GM18519 (cell line): ENCODE measurements around the gene DOCK1.
"Not testable (repeated sequence)": the region's sequence is repeated elsewhere in the genome, so short reads cannot be mapped to it uniquely, and the experiment has no call there.

ENCODE experiments used
- ATAC-seq: cut with Tn5 transposase; IDR thresholded peaks from one replicate; pipeline ENCODE4 v1.9.1; 2021; ENCODE audit warnings: mild to moderate bottlenecking, moderate library complexity; ENCODE audit not compliant: unreplicated experiment, low FRiP score

Gene DOCK1

GRCh38 chr10:126902157-126902556, 3.1 kb upstream of the DOCK1 start:
- ATAC-seq = no peak

DNA sequence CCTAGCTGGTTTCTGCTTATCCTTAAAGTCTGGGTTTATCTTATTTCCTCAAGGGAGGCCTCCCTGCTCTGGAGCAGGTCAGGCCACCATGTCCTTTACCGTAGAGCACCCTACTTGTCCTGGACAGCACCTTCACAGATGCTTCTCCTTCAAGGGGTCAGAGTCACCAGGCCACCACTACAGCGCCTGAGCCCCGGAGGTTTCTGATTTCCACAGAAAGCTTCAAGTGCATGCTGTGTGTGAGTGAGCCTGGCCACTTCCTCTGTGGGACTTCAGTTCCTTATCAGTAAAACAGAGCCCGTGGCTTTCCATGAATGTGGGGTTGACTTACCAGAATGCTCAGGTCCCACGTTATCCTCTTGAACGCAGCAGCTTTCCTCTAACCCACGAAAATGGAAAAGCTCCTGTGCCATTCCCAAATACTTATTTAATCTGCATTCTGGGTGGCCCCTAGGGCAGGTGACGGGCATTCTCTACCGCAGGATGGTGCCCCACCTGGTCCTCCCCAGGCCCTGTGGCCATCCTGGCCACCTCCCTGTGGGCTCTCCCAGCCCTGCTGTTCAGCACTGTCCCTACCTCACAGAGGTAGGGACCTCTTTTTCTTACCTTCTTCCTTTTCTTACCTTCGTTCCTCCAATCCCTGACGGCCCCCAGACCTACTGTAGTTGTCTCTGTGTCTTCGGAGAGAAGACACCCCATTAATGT, 1.4 kb upstream of the DOCK1 start:
- no peak for ATAC-seq

DNA sequence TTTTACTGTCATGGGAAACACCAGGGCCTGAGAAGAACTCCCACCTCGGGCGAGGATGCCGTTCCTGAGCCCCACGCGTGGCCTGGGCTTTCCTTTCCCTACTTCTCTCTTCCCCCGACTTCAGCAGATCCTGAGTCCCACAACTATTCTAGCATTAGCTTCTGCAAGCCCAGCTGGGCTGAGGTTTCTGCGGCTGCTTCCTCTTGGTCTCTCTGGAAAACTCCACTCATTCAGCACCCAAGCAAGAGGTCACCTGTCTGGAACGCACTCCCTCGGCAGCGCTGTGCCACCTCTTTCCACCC, 761 bp upstream of the DOCK1 start:
- ATAC-seq = no peak

DNA sequence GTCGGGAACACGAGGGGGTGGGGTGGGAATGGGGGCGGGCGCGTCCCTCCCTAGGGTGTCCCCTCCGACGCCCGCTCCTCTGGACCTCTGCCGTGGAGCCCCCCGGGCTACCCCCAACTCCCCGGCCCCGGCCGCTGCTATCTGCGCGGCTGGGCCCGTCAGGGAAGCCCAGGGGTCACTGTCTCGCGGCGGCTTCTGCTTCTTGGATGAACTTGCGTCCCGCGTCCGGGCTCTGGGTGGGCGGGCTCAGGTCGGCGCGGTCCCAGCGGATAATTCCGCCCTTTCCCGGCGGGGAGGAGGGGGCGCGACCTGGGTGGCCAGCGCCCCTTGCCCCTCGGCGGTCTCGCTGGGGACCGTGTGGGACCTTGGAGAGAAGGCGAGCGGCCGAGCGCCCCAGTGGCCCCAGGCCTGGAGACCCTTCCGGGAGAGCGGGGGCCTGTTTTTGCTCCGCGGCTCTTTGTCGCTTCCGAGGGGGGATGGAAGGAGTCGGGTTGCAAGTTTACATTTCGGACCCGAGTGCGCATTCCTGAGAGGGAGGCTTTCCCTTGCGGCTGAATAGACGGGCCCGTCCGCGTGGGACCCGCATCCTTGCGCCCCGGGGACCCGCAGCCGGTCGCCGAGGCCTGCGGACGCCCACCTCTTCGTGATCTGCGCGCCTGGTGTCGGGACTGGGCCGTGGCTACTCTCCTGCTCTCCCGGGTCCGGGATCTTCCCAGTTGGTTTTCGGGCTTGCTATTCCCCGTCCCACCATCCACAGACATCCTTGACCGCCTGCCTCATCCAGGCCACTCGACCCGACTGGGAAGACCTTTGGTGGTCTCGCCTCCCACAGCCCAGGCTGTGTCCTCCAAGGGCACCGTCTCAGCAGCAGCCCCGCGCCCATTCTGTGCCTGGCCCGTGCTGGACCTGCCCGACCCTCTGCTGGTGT, 812 bp downstream of the DOCK1 start:
- no peak for ATAC-seq

GRCh38 chr10:126906704-126907422, 1.6 kb downstream of the DOCK1 start:
- no peak for ATAC-seq

DNA sequence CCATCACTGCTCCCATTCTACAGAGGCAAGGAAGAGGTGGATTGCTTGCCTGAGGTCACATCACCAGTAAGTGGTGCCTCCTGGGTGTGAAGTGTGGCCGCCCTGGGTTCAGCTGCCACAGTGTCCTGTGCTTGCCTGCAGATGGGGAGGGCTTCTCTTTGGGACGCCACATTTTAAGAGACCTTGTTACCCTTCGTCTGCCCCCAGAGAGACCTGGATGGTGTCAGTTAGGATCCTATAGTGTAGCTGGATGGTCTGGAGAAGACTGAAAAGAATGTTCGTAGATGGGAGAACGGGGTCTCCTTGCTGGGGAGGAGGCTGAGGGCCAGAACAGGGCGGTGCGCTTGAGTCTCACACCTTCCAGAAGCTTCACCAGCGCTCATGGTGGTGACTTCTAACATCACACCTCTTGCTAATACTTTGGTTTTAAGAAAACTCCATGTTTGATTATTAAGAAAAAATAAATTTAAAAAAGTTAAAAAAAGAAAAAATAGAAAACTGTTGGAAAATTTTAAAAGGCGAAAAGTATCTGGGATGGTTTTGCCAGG, 2.3 kb downstream of the DOCK1 start:
- ATAC-seq = no peak

- no peak for ATAC-seq
Measured at GRCh38 chr10:126908225-126908624, 3.0 kb downstream of the DOCK1 start.

DNA sequence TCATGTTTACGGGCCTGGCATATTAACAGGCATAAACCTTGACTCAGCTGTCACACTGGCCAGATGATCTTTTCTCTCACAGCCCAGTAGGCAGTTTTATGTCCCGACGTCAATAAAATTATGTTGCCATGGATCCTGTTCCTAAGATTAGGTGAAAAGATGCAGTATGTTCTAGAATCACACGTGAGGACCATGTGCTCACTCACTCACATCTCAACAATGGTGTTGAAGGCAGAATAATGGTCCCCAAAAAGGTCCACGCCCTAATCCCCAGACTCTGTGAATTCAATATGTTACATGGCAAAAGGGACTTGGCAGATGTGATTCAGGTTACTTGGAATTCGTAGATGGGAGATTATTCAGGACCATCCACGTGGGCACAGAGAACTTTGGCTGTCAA, 3.5 kb downstream of the DOCK1 start:
- ATAC-seq = no peak

DNA sequence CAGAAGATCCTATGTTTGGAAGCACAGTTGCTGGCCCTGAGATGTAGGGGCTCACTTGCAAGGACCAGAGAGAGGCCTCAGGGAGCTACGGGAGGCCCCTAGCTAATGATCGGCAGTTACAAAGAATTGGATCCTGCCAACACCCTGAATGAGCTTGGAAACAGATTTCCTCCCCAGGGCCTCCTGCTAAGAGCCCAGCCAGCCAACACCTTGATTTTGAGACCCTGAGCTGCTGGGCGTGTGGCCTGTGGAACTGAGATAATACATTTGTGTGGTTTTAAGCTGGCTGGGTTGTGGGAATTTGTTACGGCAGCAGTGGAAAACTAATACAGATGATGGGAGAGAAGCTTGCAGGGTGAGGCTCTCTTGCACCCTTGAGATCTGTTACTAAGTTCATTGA, 3.9 kb downstream of the DOCK1 start:
- no peak for ATAC-seq

DNA sequence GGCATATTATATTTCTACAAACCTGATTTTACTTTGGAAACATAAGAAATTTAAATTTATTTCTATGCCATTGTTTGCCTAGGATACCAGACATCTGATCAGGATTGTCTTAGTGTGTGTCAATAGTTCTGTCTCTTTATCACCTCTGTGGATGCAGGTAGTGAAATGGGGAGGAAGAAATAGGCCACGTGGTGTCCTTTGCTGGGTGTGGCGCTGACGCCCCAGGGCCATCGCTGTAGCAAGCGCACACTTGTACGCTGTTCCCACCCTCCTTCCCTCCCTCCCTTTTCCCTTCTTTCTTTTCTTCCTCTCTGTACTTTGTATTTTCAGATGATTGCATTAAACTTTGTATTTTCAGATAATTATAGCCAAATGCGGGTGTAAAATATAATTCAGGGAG, 5.0 kb downstream of the DOCK1 start:
- no peak for ATAC-seq

- no peak for ATAC-seq
Measured at GRCh38 chr10:126910798-126911197, 5.6 kb downstream of the DOCK1 start.

- no peak for ATAC-seq
Measured at GRCh38 chr10:126911301-126911700, 6.1 kb downstream of the DOCK1 start.

DNA sequence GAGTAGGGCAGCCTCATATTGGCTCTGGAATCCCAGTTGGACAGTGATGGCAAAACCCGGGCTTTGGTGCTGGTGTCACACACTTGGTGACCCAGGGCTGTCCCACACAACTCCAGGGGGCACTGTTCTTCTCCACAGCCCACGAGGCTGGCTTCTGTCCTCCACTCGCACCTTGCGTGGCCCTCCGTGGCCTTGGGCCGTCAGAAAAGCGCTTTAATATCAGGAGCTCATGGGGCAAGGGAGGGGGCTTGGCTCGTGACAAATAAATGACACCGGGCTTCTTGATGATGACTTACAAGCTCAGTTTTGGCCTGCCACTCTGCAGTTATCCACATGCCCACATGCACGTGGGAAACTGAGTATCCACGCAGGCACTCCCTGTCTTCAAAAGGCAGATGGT, 8.1 kb downstream of the DOCK1 start:
- ATAC-seq = no peak

DNA sequence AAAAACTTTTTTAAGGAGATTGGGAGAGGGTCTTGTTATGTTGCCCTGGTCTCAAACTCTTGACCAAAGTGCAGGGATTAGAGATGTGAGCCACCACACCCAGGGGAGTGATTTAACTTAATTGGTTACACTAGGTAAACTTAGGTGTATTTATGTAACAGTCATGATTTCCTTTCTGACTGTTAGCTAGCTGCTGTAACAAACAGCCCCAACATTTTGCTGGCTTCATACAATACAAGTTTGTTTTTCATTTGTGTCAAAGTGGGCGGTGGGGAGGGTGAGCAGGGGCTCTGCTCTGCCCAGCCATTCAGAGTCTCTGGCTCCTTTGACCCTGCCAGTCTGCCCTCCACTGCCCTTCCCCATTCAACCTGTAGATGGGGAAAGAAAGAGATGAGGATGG, 9.3 kb downstream of the DOCK1 start:
- ATAC-seq = no peak

DNA sequence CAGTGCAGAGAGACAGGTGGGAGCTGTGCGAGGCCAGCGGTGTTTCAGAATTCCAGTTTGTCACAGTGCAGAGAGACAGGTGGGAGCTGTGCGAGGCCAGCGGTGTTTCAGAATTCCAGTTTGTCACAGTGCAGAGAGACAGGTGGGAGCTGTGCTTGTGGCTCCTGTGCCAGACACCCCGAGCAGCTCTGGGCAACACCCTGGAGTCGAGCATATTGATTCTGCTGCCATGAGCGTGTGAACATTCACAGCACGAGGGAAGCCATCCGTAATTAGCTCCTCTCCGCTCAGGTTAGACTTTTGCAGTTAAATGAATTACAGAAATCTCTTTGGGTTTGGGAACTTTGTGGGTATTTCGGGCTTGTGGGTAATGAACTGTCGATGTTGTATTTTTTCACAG, 11.7 kb downstream of the DOCK1 start:
- ATAC-seq = not testable (repeated sequence)

DNA sequence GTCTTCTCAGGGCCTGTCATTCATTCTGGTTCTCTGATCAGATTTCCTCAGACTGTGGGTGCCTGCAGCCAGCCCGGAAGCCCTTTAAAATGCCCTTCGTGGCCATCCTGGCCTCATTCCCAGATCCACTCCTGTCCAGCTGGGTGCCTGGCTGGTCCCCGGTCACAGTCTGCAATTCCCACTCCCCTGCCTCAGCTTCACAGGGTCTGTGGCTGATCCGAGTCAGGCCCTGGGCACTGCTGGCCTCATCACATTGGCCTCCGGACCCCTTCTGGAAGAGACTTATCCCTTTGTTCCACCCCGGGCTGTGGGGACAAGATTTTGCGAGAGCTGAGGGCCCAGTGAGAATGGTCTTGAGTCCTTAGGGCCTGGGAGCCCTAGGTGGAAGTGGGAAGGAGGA, 12.1 kb downstream of the DOCK1 start:
- no peak for ATAC-seq

DNA sequence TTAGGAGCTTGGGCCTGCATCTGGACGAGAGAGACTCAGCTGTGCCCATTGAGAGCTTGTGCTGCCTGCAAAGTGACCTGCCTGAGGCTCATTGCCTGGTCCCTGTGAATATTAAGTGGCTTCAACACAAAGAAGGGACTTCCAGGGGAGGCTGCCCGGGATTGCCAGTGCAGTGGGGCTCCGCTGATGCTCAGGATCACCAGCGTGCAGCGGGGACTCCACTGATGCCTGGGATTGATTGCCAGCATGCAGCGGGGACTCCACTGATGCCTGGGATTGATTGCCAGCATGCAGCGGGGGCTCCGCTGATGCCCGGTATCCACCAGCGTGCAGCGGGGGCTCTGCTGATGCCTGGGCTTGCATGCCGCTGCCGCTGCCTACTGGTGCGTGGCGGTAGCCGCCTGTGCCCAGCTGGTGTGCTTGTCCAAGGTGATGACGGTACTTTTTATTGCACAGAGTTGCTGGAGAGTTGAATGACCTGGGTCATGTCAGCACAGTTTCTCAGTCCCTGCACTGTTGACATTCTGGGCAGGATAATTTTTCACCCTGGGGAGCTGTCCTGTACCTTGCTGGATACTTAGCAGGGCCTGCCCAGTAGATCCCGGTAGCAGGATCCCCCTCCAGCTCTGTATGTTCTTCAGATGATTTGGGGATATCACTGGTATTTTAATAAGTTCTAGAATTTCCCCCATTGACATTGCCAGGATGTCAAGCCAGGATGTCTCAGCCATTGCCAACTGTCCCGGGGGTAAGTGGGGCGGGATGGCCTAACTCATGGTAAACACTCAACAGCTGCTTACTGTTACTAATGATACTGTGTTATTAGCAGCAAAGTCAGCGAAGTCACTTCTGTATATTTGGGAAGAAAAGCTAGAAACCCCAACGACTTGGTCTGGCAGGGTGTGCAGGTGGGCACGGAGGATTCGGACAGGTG, 13.0 kb downstream of the DOCK1 start:
- ATAC-seq = no peak

DNA sequence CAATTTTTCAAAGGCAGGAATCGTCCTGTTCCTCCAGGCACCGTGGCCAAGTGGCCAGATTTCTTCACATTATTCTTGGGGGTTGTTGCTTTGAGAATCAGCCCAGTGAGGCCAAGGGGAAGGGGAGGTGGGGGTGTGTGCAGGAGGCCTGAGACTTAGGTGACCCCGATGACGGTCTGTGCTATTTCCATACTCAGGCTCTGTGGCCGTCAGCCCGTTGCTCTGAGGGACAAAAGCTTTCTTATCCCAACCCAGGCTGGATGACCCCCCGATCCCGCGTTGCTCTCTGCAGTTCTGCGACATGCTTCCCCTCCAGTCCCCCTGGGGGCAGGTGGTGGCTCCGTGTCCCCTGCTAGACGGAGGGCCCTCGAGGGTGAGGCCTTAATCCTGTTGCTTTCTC, 14.2 kb downstream of the DOCK1 start:
- no peak for ATAC-seq

GRCh38 chr10:126921162-126921561, 15.9 kb downstream of the DOCK1 start:
- no peak for ATAC-seq

DNA sequence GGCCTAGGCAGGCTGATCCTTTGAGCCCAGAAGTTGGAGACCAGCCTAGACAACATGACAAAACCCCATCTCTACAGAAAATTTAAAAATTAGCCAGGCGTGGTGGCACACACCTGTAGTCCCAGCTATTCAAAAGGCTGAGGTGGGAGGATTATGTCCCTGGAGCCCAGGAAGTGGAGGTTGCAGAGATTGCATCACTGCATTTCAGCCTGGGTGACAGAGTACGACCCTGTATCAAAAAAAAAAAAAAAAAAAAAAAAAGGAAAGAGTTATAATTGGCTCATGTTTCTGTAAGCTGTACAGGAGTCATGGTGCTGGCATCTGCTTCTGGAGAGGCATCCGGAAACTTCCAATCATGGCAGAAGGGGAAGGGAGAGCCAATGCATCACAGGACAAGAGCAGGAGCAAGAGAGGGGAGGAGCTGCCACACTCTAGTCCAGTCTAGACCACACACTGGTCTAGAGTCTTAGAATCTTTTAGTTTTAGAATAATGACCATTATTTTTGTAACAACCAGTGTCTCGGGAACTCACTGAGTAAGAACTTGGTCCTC, 16.8 kb downstream of the DOCK1 start:
- no peak for ATAC-seq
